ENCODE results near the gene NDRG3. TPM values are rescaled to one million over a fixed set of nuclear protein-coding genes. Genes with fewer than 3 reads are reported as not detected.

NDRG3 gene
- total RNA-seq, 1 experiment from 2014 or later = 23.6 TPM

- Histone ChIP-seq H4K8ac (replicated peaks; ENCODE audit: insufficient read length, low read depth, low read length) (no peak overlapping the region), H3K27me3 (ENCODE audit: insufficient read depth, low read length) (no peaks in the 10 kb centered on the region), H3K4me2 (ENCODE audit: insufficient read depth, insufficient read length, low read length) (no peak overlapping the region), H3K14ac (ENCODE audit: insufficient read depth, low read length) (no peak overlapping the region), H4K5ac (ENCODE audit: insufficient read length, low read depth, low read length) (no peak overlapping the region), H3K4ac (ENCODE audit: low read depth, low read length) (no peak overlapping the region), H3K56ac (ENCODE audit: insufficient read length, low read depth, low read length) (no peak overlapping the region), H3K23me2 (ENCODE audit: insufficient read length, low read depth, low read length, poor library complexity, severe bottlenecking) (no peaks in the 10 kb centered on the region), H3K9me3 (ENCODE audit: control insufficient read depth, low read depth, low read length) (no peaks in the 10 kb centered on the region), H2BK12ac (ENCODE audit: insufficient read length, low read depth, low read length) (no peak overlapping the region), H2BK120ac (ENCODE audit: low read depth, low read length, poor library complexity, severe bottlenecking) (no peak overlapping the region), H3K79me1 (ENCODE audit: insufficient read depth, low read depth, low read length, poor library complexity, severe bottlenecking) (no peaks in the 10 kb centered on the region), H3K23ac (ENCODE audit: insufficient read length, low read depth, low read length) (no peak overlapping the region), H2BK20ac (ENCODE audit: low read depth, low read length, poor library complexity, severe bottlenecking) (no peak overlapping the region), H3T11ph (ENCODE audit: low read length) (no peak overlapping the region), H4K91ac (ENCODE audit: insufficient read length, low read depth, low read length) (no peak overlapping the region), H2AFZ (ENCODE audit: low read length) (no peak overlapping the region), H3K27ac (ENCODE audit: insufficient read length, low read depth, low read length) (no peak overlapping the region), H3K4me1 (ENCODE audit: insufficient read depth, low read length) (peaks cover 8% of the 10 kb centered on the region; the same call in 1 of the 2 replicates), H4K20me1 (ENCODE audit: control insufficient read depth, insufficient read depth, insufficient read length) (no peaks in the 10 kb centered on the region), H3K79me2 (ENCODE audit: insufficient read depth, low read length) (no peaks in the 10 kb centered on the region), H3K9ac (ENCODE audit: extremely low read depth, insufficient read length, low read length) (no peak overlapping the region), H2AK5ac (ENCODE audit: insufficient read length, low read length) (no peak overlapping the region), H2BK5ac (ENCODE audit: insufficient read length, low read length) (no peak overlapping the region), H3K18ac (ENCODE audit: insufficient read length, low read depth, low read length) (no peak overlapping the region), H2BK15ac (ENCODE audit: low read depth, low read length) (no peak overlapping the region)
- WGBS (ENCODE audit: extremely low coverage, insufficient read length, low lambda C conversion rate) = no CpG with 5 or more reads among the region's 5 CpGs
- H3K4me1 Mint-ChIP-seq = peaks cover 33% of the 10 kb centered on the region in 2 experiments
- H3K9me3 Mint-ChIP-seq = no peaks in the 10 kb centered on the region
- no peak overlapping the region for H3K27ac Mint-ChIP-seq
- H3K4me3 Mint-ChIP-seq = no peak overlapping the region
- H3K36me3 Mint-ChIP-seq (ENCODE audit: insufficient read depth in 1 of 3, low read depth in 3 of 3) = no peaks in the 10 kb centered on the region
- no peaks in the 10 kb centered on the region; the same call in 1 of the 2 replicates for H3K27me3 Mint-ChIP-seq (ENCODE audit: low read depth)
- no peak for TF ChIP-seq CTCF (conservative IDR thresholded peaks at IDR 0.05)
- DNase-seq = no peak
Observed at GRCh38 chr20:36644032-36644705, 101.7 kb downstream of the NDRG3 start.
